ENCODE data around the gene MMS19.
A peak's percentile ranks its signal among the peaks of the same experiment; 100 is the strongest.

The MMS19 gene

GRCh38 chr10:97537186-97537869 lies 39.1 kb upstream of the MMS19 start:
- Histone ChIP-seq H3K27me3 (replicated peaks) (no peaks in the 10 kb centered on the region), H3K27ac (peak overlapping the region; percentile 97), H3K4me3 (ENCODE audit: low read depth, low read length) (no peak overlapping the region), H3K36me3 (replicated peaks) (no peaks in the 10 kb centered on the region)
- DNase-seq: no peak
- in situ Hi-C loops (cut with HindIII; ENCODE audit: low pct_ligation_motif_present, low sequenced_read_pairs): no loop called here
- TF ChIP-seq, protein P1, sequence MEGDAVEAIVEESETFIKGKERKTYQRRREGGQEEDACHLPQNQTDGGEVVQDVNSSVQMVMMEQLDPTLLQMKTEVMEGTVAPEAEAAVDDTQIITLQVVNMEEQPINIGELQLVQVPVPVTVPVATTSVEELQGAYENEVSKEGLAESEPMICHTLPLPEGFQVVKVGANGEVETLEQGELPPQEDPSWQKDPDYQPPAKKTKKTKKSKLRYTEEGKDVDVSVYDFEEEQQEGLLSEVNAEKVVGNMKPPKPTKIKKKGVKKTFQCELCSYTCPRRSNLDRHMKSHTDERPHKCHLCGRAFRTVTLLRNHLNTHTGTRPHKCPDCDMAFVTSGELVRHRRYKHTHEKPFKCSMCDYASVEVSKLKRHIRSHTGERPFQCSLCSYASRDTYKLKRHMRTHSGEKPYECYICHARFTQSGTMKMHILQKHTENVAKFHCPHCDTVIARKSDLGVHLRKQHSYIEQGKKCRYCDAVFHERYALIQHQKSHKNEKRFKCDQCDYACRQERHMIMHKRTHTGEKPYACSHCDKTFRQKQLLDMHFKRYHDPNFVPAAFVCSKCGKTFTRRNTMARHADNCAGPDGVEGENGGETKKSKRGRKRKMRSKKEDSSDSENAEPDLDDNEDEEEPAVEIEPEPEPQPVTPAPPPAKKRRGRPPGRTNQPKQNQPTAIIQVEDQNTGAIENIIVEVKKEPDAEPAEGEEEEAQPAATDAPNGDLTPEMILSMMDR (IDR thresholded peaks at IDR 0.05; ENCODE audit: low read depth, low read length, missing control alignments): no peak

DNA sequence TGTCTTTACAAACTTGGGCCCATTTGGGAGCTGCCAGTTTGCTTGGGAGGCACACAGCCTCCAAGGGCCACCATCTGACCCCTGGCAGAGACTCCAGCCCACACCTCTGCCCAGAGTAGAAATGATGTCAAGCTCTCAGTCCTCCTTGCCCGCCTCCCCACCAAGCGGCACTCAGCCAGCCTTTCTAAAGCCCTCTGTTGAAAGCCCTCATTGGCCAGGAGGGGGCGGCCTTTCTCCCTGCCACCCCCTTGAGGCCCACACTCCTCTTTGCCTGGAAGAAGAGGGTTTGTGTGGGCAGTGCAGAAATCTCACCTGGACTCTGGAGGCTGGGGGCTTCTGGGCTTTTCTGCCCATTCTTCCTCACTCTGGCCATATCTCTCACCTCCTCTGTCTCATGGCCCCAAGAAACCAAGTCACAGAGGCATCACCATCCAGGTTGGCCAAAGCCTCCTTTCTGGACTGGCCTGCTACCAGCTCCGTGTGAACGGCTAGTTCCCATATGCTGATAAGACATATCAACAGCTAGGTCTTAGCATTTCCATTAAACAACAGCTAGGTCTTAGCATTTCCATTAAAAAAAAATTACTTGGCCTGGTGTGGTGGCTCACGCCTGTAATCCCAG lies 36.6 kb upstream of the MMS19 start:
- in situ Hi-C loops (cut with HindIII; ENCODE audit: low pct_ligation_motif_present, low sequenced_read_pairs): no loop called here
- H3K27ac ChIP-seq: no peak overlapping the region
- no peak overlapping the region for H3K4me3 ChIP-seq (ENCODE audit: low read depth, low read length)
- no peaks in the 10 kb centered on the region for H3K27me3 ChIP-seq (replicated peaks)
- no peaks in the 10 kb centered on the region for H3K36me3 ChIP-seq (replicated peaks)
- TF ChIP-seq, protein P1 (IDR thresholded peaks at IDR 0.05; ENCODE audit: low read depth, low read length, missing control alignments): peak; percentile 83
- no peak for DNase-seq

DNA sequence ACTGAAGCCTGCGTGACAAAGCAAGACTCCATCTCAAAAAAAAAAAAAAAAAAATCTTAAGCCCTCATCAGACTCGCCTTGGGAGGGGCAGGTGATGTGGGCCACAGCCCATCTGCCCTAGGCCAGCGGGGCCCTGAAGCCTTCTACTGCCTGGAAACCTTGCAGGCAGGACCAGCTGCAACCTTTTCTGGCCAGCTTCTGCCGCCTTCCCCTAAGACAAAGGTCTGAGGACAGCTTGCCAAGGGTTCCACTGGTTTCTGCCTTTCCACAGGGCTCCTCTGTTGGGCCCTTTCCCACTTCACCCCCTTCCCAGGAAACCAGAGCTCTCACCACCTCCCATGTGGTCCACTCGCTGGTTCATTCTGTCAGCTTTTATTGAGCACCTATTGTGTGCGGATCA lies 35.7 kb upstream of the MMS19 start:
- Histone ChIP-seq H3K27me3 (replicated peaks) (no peaks in the 10 kb centered on the region), H3K4me3 (ENCODE audit: low read depth, low read length) (no peak overlapping the region), H3K36me3 (replicated peaks) (no peaks in the 10 kb centered on the region), H3K27ac (no peak overlapping the region)
- in situ Hi-C loops (cut with HindIII; ENCODE audit: low pct_ligation_motif_present, low sequenced_read_pairs): no loop called here
- no peak for DNase-seq
- TF ChIP-seq, protein P1 (IDR thresholded peaks at IDR 0.05; ENCODE audit: low read depth, low read length, missing control alignments): no peak

DNA sequence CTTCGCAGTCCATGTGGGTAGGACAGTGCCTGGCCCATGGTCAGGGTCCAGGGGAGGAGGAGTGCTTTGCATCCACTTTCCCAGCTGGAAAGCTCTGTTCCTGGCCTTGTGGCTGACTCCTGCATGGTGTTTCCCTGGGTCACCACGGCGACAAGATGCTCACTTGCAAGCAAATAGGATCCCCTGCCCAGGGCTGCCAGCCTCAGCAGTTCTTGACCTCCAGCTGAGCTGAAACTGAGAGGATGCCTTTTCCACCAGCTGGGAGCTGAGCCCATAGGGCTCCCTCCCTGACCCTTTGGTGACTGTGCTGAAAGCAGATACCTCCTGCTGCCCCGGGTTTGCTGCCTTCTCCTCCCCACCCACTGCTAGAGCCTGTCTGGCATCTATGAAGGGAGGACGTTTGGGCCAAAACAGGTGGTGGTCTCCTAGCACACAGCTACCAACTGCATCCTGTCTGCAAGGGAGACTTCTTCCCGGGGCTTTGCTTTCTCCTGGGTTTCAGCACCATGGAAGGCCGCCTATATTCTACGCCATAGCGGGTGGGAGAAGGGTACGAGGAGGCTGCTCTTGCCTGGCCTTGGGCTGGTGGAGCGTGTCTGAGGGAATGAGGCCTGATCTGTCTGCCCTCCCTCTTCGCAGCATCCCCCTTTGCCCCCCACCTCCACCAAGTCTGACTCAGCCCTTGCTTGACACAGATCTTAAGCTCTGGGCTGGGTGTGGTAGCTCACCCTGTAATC lies 34.9 kb upstream of the MMS19 start:
- TF ChIP-seq, protein P1 (IDR thresholded peaks at IDR 0.05; ENCODE audit: low read depth, low read length, missing control alignments): no peak
- peak; percentile 44 for DNase-seq
- no peak overlapping the region for H3K4me3 ChIP-seq (ENCODE audit: low read depth, low read length)
- no peaks in the 10 kb centered on the region for H3K36me3 ChIP-seq (replicated peaks)
- H3K27me3 ChIP-seq (replicated peaks): no peaks in the 10 kb centered on the region
- no peak overlapping the region for H3K27ac ChIP-seq
- in situ Hi-C loops (cut with HindIII; ENCODE audit: low pct_ligation_motif_present, low sequenced_read_pairs): no loop called here

GRCh38 chr10:97531401-97531986 lies 33.3 kb upstream of the MMS19 start:
- TF ChIP-seq, protein P1 (IDR thresholded peaks at IDR 0.05; ENCODE audit: low read depth, low read length, missing control alignments): no peak
- peak overlapping the region; percentile 47 for H3K27ac ChIP-seq
- H3K27me3 ChIP-seq (replicated peaks): no peaks in the 10 kb centered on the region
- DNase-seq: peak; percentile 62
- H3K36me3 ChIP-seq (replicated peaks): no peaks in the 10 kb centered on the region
- H3K4me3 ChIP-seq (ENCODE audit: low read depth, low read length): no peak overlapping the region
- in situ Hi-C loops (cut with HindIII; ENCODE audit: low pct_ligation_motif_present, low sequenced_read_pairs): no loop called here
